DOHH2 (cell line): ENCODE measurements around the gene MPP4.

Source experiments
- H3F3A ChIP-seq: fragments of 200-600 bp; sonication (generic), shearing (Covaris generic); 2 replicates; pipeline ENCODE4 v1.6.0; 2016; ENCODE audit warnings: antibody characterized with exemption, mild to moderate bottlenecking; ENCODE audit not compliant: control insufficient read depth, insufficient read depth
- H3K27ac ChIP-seq: fragments of 200-600 bp; sonication (generic); 2 replicates; pipeline ENCODE4 v1.5.1; 2014; ENCODE audit warnings: low read depth, mild to moderate bottlenecking, low read length, moderate library complexity
- H3K27me3 ChIP-seq: fragments of 200-600 bp; sonication (generic); 2 replicates; pipeline ENCODE4 v1.6.1; 2014; ENCODE audit warnings: mild to moderate bottlenecking, low read length, mixed read lengths; ENCODE audit not compliant: control insufficient read depth
- H3K36me3 ChIP-seq: fragments of 200-600 bp; sonication (generic); 2 replicates; pipeline ENCODE4 v1.6.1; 2014; ENCODE audit warnings: mild to moderate bottlenecking, low read length, moderate library complexity, mixed read lengths; ENCODE audit not compliant: control insufficient read depth
- H3K4me1 ChIP-seq: fragments of 200-600 bp; sonication (generic); 2 replicates; pipeline ENCODE4 v1.6.1; 2014; ENCODE audit warnings: mild to moderate bottlenecking, low read length, mixed read lengths; ENCODE audit not compliant: control insufficient read depth
- H3K4me2 ChIP-seq: fragments of 200-600 bp; sonication (generic); 2 replicates; pipeline ENCODE4 v1.6.0; 2014; ENCODE audit warnings: mild to moderate bottlenecking, low read length, moderate library complexity
- H3K4me3 ChIP-seq: fragments of 200-600 bp; sonication (generic); 2 replicates; pipeline ENCODE4 v1.5.1; 2014; ENCODE audit warnings: mild to moderate bottlenecking, low read length, mixed read lengths
- H3K79me2 ChIP-seq: fragments of 200-600 bp; sonication (generic); 2 replicates; pipeline ENCODE4 v1.6.1; 2014; ENCODE audit warnings: mild to moderate bottlenecking, low read length, mixed read lengths; ENCODE audit not compliant: control insufficient read depth
- H3K9me2 ChIP-seq: fragments of 200-600 bp; sonication (generic); replicated peaks from 2 replicates; pipeline ENCODE4 v1.6.1; 2014; ENCODE audit warnings: mild to moderate bottlenecking, low read length, mixed read lengths; ENCODE audit not compliant: control insufficient read depth
- H3K9me3 ChIP-seq: fragments of 200-600 bp; sonication (generic); 2 replicates; pipeline ENCODE4 v1.6.1; 2014; ENCODE audit warnings: antibody characterized with exemption, low read length, mixed read lengths; ENCODE audit not compliant: control insufficient read depth, insufficient read depth
- H4K20me1 ChIP-seq: fragments of 200-600 bp; sonication (generic); 2 replicates; pipeline ENCODE4 v1.6.0; 2014; ENCODE audit warnings: low read depth, mild to moderate bottlenecking, antibody characterized with exemption, low read length, moderate library complexity; ENCODE audit not compliant: control insufficient read depth, insufficient read depth
- EZH2phosphoT487 ChIP-seq: fragments of 200-600 bp; sonication (generic); IDR thresholded peaks from 2 replicates; pipeline ENCODE4 v1.6.1; 2017; ENCODE audit warnings: borderline replicate concordance, mild to moderate bottlenecking, antibody characterized with exemption, low read length, moderate library complexity, mixed read lengths
- TF ChIP-seq, protein P1 (sequence below): fragments of 200-600 bp; sonication (generic); IDR thresholded peaks from one replicate; pipeline ENCODE4 v1.5.1; 2014; ENCODE audit warnings: antibody characterized with exemption, mild to moderate bottlenecking, low read depth, low read length; ENCODE audit not compliant: poor library complexity, severe bottlenecking

Gene MPP4

DNA sequence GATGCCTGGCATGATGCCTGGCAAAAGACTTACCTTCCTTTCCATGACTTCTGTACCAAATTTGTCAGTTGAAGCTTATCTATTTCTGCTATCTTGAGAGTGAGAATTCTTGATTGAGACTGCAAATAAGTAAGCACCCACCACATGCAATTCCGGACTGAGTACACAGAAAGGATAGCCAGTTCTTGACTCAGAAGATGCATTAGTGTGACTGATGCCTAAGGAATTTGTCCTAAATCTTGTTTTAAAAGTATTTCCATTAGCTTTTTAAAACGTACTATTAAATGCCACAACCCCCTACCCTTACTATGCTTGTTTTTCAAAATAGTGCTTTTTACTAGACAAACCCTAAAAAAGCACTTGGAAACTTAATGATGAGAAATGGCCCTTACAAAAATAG lies 545 bp downstream of the MPP4 start:
- H3K4me1 ChIP-seq = no peaks in the 10 kb centered on the region
- no peak overlapping the region for H3K4me2 ChIP-seq
- no peaks in the 10 kb centered on the region for H3K36me3 ChIP-seq
- no peak overlapping the region for H3K4me3 ChIP-seq
- H3K9me3 ChIP-seq = no peaks in the 10 kb centered on the region
- no peak for TF ChIP-seq EZH2phosphoT487
- TF ChIP-seq, protein P1, sequence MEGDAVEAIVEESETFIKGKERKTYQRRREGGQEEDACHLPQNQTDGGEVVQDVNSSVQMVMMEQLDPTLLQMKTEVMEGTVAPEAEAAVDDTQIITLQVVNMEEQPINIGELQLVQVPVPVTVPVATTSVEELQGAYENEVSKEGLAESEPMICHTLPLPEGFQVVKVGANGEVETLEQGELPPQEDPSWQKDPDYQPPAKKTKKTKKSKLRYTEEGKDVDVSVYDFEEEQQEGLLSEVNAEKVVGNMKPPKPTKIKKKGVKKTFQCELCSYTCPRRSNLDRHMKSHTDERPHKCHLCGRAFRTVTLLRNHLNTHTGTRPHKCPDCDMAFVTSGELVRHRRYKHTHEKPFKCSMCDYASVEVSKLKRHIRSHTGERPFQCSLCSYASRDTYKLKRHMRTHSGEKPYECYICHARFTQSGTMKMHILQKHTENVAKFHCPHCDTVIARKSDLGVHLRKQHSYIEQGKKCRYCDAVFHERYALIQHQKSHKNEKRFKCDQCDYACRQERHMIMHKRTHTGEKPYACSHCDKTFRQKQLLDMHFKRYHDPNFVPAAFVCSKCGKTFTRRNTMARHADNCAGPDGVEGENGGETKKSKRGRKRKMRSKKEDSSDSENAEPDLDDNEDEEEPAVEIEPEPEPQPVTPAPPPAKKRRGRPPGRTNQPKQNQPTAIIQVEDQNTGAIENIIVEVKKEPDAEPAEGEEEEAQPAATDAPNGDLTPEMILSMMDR = no peak
- no peaks in the 10 kb centered on the region for H3K9me2 ChIP-seq
- no peaks in the 10 kb centered on the region for H4K20me1 ChIP-seq
- H3K79me2 ChIP-seq = no peaks in the 10 kb centered on the region
- peaks cover 7% of the 10 kb centered on the region for H3K27me3 ChIP-seq
- H3K27ac ChIP-seq = no peak overlapping the region
- no peaks in the 10 kb centered on the region for H3F3A ChIP-seq

GRCh38 chr2:201696151-201696659 lies 2.2 kb downstream of the MPP4 start:
- no peak overlapping the region for H3K4me2 ChIP-seq
- H3K4me1 ChIP-seq = no peaks in the 10 kb centered on the region
- no peak overlapping the region for H3K4me3 ChIP-seq
- no peaks in the 10 kb centered on the region for H4K20me1 ChIP-seq
- H3K79me2 ChIP-seq = no peaks in the 10 kb centered on the region
- no peak overlapping the region for H3K27ac ChIP-seq
- no peaks in the 10 kb centered on the region for H3K9me3 ChIP-seq
- H3K27me3 ChIP-seq = peaks cover 7% of the 10 kb centered on the region
- no peaks in the 10 kb centered on the region for H3K36me3 ChIP-seq
- TF ChIP-seq, protein P1 = no peak
- TF ChIP-seq EZH2phosphoT487 = no peak
- no peaks in the 10 kb centered on the region for H3F3A ChIP-seq
- no peaks in the 10 kb centered on the region for H3K9me2 ChIP-seq

- H3K79me2 ChIP-seq = no peaks in the 10 kb centered on the region
- H3F3A ChIP-seq = no peaks in the 10 kb centered on the region
- H3K27me3 ChIP-seq = peaks cover 12% of the 10 kb centered on the region
- H4K20me1 ChIP-seq = no peaks in the 10 kb centered on the region
- TF ChIP-seq, protein P1 = no peak
- no peaks in the 10 kb centered on the region for H3K9me3 ChIP-seq
- H3K4me2 ChIP-seq = no peak overlapping the region
- no peaks in the 10 kb centered on the region for H3K36me3 ChIP-seq
- no peaks in the 10 kb centered on the region for H3K4me1 ChIP-seq
- no peak overlapping the region for H3K27ac ChIP-seq
- no peaks in the 10 kb centered on the region for H3K9me2 ChIP-seq
- H3K4me3 ChIP-seq = no peak overlapping the region
Measured at GRCh38 chr2:201685156-201685555, 13.3 kb downstream of the MPP4 start.
